ENCODE measurements around the gene KDM3B. TPM values are rescaled to one million over a fixed set of nuclear protein-coding genes. Genes with fewer than 3 reads are reported as not detected.

The KDM3B gene
- total RNA-seq, 1 experiment from 2014 or later, result 89.2 TPM

DNA sequence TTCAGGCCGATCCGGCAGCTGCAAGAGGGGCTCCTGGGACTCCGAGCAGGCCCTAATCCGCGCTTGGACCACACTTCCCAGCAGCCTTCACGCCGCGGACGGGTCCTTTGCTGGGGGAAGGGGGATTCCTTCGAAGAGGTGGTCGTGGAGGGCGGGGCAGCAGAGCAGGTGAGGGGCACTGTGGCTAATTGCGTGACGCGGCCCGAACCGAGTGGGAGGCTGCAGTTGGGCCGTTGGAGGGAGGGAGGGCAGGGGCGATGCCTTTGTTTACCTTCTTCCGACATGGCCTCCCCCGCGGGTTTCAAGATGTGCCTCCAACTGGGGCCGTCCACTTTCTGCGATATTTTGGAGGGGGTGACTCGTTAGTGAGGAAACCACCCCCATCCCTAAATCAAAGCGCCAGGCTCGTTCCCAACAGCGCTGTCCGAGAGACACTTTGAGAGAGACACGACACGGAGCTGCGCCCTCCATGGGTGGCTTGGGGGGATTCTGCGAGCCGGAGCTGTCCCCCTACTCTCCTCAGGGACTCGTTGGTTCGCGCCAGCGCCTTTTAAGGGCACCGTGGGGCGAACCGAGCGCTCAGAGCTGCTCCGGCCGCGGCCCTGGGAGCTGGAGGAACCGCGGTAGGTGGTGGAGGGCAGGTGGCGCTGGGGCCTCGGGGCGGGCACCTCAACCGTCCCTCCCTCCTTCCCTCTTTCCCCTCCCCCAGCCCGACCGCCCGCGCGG is 14.6 kb upstream of the KDM3B start, which contains the start of gene FAM53C:
Gene FAM53C, plus strand, starts transcription at position 582 of the 726 bp plus-strand sequence. CDS start 3,070 bp downstream, outside the sequence.
- Mint-ChIP-seq H3K4me3 (peak within 1 kb of the TSS; percentile 91 to 95), H3K36me3 (ENCODE audit: insufficient read depth in 1 of 3, low read depth in 3 of 3) (peaks cover 12 to 27% (median 16%) of the 10 kb centered on the region in 3 experiments), H3K4me1 (peaks cover 27 to 30% of the 10 kb centered on the region in 2 experiments), H3K27me3 (ENCODE audit: low read depth) (no peaks in the 10 kb centered on the region), H3K27ac (peak within 1 kb of the TSS; percentile 100), H3K9me3 (no peaks in the 10 kb centered on the region)
- Histone ChIP-seq H2BK12ac (ENCODE audit: insufficient read length, low read depth, low read length) (peak within 1 kb of the TSS; percentile 94), H4K91ac (ENCODE audit: insufficient read length, low read depth, low read length) (no peak within 1 kb of the TSS), H3K79me1 (ENCODE audit: insufficient read depth, low read depth, low read length, poor library complexity, severe bottlenecking) (peaks cover 5% of the 10 kb centered on the region), H3K56ac (ENCODE audit: insufficient read length, low read depth, low read length) (peak within 1 kb of the TSS; percentile 75), H3K27me3 (ENCODE audit: insufficient read depth, low read length) (no peaks in the 10 kb centered on the region), H3K27ac (ENCODE audit: insufficient read length, low read depth, low read length) (peak within 1 kb of the TSS; percentile 79), H3T11ph (ENCODE audit: low read length) (peak within 1 kb of the TSS; percentile 68), H3K23ac (ENCODE audit: insufficient read length, low read depth, low read length) (no peak within 1 kb of the TSS), H2BK120ac (ENCODE audit: low read depth, low read length, poor library complexity, severe bottlenecking) (peak within 1 kb of the TSS; percentile 83), H2AK5ac (ENCODE audit: insufficient read length, low read length) (no peak within 1 kb of the TSS), H3K9ac (ENCODE audit: extremely low read depth, insufficient read length, low read length) (peak within 1 kb of the TSS; percentile 98), H2BK15ac (ENCODE audit: low read depth, low read length) (no peak within 1 kb of the TSS), H3K79me2 (ENCODE audit: insufficient read depth, low read length) (peaks cover 16% of the 10 kb centered on the region; the same call in 1 of the 2 replicates), H3K9me3 (ENCODE audit: control insufficient read depth, low read depth, low read length) (no peaks in the 10 kb centered on the region), H4K5ac (ENCODE audit: insufficient read length, low read depth, low read length) (peak within 1 kb of the TSS; percentile 84), H4K20me1 (ENCODE audit: control insufficient read depth, insufficient read depth, insufficient read length) (peaks cover 3% of the 10 kb centered on the region), H3K4me1 (ENCODE audit: insufficient read depth, low read length) (no peaks in the 10 kb centered on the region), H3K4me2 (ENCODE audit: insufficient read depth, insufficient read length, low read length) (peak within 1 kb of the TSS; percentile 96), H3K14ac (ENCODE audit: insufficient read depth, low read length) (peak within 1 kb of the TSS; percentile 99), H3K23me2 (ENCODE audit: insufficient read length, low read depth, low read length, poor library complexity, severe bottlenecking) (peaks cover 12% of the 10 kb centered on the region), H4K8ac (replicated peaks; ENCODE audit: insufficient read length, low read depth, low read length) (no peak within 1 kb of the TSS), H3K18ac (ENCODE audit: insufficient read length, low read depth, low read length) (peak within 1 kb of the TSS; percentile 100), H3K4ac (ENCODE audit: low read depth, low read length) (no peak within 1 kb of the TSS; the same call in 1 of the 2 replicates), H2BK20ac (ENCODE audit: low read depth, low read length, poor library complexity, severe bottlenecking) (peak within 1 kb of the TSS; percentile 83), H2AFZ (ENCODE audit: low read length) (no peak within 1 kb of the TSS), H2BK5ac (ENCODE audit: insufficient read length, low read length) (peak within 1 kb of the TSS; percentile 65)
- DNase-seq, result peak; percentile 92
- no CpG with 5 or more reads among the region's 56 CpGs for WGBS (ENCODE audit: extremely low coverage, insufficient read length, low lambda C conversion rate)
- TF ChIP-seq, protein P1, sequence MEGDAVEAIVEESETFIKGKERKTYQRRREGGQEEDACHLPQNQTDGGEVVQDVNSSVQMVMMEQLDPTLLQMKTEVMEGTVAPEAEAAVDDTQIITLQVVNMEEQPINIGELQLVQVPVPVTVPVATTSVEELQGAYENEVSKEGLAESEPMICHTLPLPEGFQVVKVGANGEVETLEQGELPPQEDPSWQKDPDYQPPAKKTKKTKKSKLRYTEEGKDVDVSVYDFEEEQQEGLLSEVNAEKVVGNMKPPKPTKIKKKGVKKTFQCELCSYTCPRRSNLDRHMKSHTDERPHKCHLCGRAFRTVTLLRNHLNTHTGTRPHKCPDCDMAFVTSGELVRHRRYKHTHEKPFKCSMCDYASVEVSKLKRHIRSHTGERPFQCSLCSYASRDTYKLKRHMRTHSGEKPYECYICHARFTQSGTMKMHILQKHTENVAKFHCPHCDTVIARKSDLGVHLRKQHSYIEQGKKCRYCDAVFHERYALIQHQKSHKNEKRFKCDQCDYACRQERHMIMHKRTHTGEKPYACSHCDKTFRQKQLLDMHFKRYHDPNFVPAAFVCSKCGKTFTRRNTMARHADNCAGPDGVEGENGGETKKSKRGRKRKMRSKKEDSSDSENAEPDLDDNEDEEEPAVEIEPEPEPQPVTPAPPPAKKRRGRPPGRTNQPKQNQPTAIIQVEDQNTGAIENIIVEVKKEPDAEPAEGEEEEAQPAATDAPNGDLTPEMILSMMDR (conservative IDR thresholded peaks at IDR 0.05), result no peak
